ENCODE data around the gene PLXDC2. TPM values are rescaled to one million over a fixed set of nuclear protein-coding genes. Genes with fewer than 3 reads are reported as not detected.
"Not testable (repeated sequence)": the region's sequence is repeated elsewhere in the genome, so short reads cannot be mapped to it uniquely, and the experiment has no call there.

The PLXDC2 gene
- total RNA-seq, 1 experiment from 2014 or later, result 0.20 TPM

DNA sequence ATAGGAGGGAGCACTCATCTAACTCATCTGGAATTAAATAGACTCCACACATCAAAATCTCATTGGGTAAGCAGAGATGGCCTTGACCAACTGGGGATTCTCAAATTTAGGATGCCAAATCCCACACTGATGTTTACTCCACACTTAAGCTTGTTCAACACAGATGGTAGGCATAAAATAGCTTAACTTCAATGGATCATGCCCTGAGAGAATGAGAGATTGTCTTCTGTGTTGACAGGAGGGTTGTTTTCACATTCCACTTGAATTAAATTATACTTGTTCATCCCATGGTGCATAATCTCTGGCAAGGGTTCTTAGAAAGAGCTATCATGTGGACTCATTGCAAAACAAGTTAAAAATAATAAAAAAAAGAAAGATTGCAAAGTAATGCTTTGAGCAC is 391.4 kb downstream of the PLXDC2 start:
- BruUV-seq (replicated peaks), result no TSS peak
- RAD21 ChIA-PET (ENCODE audit: low non-redundant PET in 1 of 2, low total read pairs in 2 of 2, uncharacterized antibody in 2 of 2, unreplicated experiment in 2 of 2), result no interaction called here
- no peaks in the 10 kb centered on the region for H3K36me3 ChIP-seq (ENCODE audit: control insufficient read depth in 1 of 2, insufficient read depth in 2 of 2, low read length in 2 of 2)
- no peaks in the 10 kb centered on the region for H4K20me1 ChIP-seq (ENCODE audit: insufficient read depth)
- H3K79me2 ChIP-seq (ENCODE audit: insufficient read depth, low read length), result no peaks in the 10 kb centered on the region
- TF ChIP-seq TCF7L2 (IDR thresholded peaks at IDR 0.05; ENCODE audit: borderline replicate concordance, extremely low read depth, insufficient read depth, insufficient read length) (no peak), RAD21 (IDR thresholded peaks at IDR 0.05; ENCODE audit: low read depth) (no peak), JUND (IDR thresholded peaks at IDR 0.05) (no peak), POLR2A (IDR thresholded peaks at IDR 0.05; ENCODE audit: borderline replicate concordance, extremely low read depth, insufficient read depth, insufficient read length) (no peak), SIN3A (IDR thresholded peaks at IDR 0.05; ENCODE audit: low read depth) (no peak), CEBPB (IDR thresholded peaks at IDR 0.05; ENCODE audit: low read depth) (no peak), YY1 (IDR thresholded peaks at IDR 0.05; ENCODE audit: extremely low read depth, insufficient replicate concordance, low read depth, low read length) (no peak), POLR2AphosphoS5 (IDR thresholded peaks at IDR 0.05; ENCODE audit: low read depth, low read length) (no peak), EZH2 (IDR thresholded peaks at IDR 0.05) (no peak)
- TF ChIP-seq, protein P1, sequence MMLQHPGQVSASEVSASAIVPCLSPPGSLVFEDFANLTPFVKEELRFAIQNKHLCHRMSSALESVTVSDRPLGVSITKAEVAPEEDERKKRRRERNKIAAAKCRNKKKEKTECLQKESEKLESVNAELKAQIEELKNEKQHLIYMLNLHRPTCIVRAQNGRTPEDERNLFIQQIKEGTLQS (IDR thresholded peaks at IDR 0.05), result no peak
- TF ChIP-seq, protein P2, sequence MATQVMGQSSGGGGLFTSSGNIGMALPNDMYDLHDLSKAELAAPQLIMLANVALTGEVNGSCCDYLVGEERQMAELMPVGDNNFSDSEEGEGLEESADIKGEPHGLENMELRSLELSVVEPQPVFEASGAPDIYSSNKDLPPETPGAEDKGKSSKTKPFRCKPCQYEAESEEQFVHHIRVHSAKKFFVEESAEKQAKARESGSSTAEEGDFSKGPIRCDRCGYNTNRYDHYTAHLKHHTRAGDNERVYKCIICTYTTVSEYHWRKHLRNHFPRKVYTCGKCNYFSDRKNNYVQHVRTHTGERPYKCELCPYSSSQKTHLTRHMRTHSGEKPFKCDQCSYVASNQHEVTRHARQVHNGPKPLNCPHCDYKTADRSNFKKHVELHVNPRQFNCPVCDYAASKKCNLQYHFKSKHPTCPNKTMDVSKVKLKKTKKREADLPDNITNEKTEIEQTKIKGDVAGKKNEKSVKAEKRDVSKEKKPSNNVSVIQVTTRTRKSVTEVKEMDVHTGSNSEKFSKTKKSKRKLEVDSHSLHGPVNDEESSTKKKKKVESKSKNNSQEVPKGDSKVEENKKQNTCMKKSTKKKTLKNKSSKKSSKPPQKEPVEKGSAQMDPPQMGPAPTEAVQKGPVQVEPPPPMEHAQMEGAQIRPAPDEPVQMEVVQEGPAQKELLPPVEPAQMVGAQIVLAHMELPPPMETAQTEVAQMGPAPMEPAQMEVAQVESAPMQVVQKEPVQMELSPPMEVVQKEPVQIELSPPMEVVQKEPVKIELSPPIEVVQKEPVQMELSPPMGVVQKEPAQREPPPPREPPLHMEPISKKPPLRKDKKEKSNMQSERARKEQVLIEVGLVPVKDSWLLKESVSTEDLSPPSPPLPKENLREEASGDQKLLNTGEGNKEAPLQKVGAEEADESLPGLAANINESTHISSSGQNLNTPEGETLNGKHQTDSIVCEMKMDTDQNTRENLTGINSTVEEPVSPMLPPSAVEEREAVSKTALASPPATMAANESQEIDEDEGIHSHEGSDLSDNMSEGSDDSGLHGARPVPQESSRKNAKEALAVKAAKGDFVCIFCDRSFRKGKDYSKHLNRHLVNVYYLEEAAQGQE (IDR thresholded peaks at IDR 0.05; ENCODE audit: low read depth), result no peak
- peaks cover 11 to 13% of the 10 kb centered on the region in 2 experiments; a peak in 3 of 4 replicates for H3K9me3 ChIP-seq (ENCODE audit: control insufficient read depth in 1 of 2, insufficient read depth in 1 of 2, low read depth in 1 of 2, low read length in 2 of 2)
- H3K27me3 ChIP-seq (ENCODE audit: insufficient read depth, low read length), result no peaks in the 10 kb centered on the region
- POLR2A ChIA-PET, result no interaction called here
- no peak overlapping the region for H3K9ac ChIP-seq (ENCODE audit: low read length)
- CTCF ChIA-PET, result no interaction called here
- no peak for DNase-seq (ENCODE audit: low read depth, low spot score)
- H3K4me3 ChIP-seq (replicated peaks in 1 of 2; ENCODE audit: low read depth in 1 of 2, low read length in 2 of 2), result no peak overlapping the region
- no peak overlapping the region for H2AFZ ChIP-seq (ENCODE audit: low read depth, low read length, poor library complexity, severe bottlenecking)
- intact Hi-C loops (cut with micrococcal nuclease), result no loop called here
- no peak for ATAC-seq
- no peak overlapping the region for H3K27ac ChIP-seq (ENCODE audit: low read depth, low read length)
- no peaks in the 10 kb centered on the region for H3K4me1 ChIP-seq (ENCODE audit: control insufficient read depth in 1 of 2, insufficient read depth in 2 of 2, low read length in 2 of 2)
- no peak overlapping the region for H3K4me2 ChIP-seq (ENCODE audit: low read length)
- no peaks in the 10 kb centered on the region for H3K9me2 ChIP-seq (ENCODE audit: insufficient read depth)

DNA sequence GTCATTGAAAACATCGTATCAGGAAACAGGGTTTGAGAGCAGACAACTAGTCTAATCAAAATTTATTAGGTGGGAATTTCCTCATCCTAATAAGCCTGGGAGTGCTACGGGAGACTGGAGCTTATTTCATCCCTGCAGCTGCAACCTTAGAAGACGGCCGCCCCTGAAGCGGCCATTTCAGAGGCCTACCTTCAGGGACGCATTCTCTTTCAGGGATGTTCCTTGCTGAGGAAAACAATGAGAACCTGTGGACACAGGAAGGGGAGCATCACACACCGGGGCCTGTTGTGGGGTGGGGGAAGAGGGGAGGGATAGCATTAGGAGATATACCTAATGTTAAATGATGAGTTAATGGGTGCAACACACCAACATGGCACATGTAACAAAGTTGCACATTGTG is 392.9 kb downstream of the PLXDC2 start:
- peaks cover 12 to 13% of the 10 kb centered on the region in 2 experiments; a peak in 3 of 4 replicates for H3K9me3 ChIP-seq (ENCODE audit: control insufficient read depth in 1 of 2, insufficient read depth in 1 of 2, low read depth in 1 of 2, low read length in 2 of 2)
- intact Hi-C loops (cut with micrococcal nuclease); RAD21 ChIA-PET (ENCODE audit: low non-redundant PET in 1 of 2, low total read pairs in 2 of 2, uncharacterized antibody in 2 of 2, unreplicated experiment in 2 of 2); H3K36me3 ChIP-seq (ENCODE audit: control insufficient read depth in 1 of 2, insufficient read depth in 2 of 2, low read length in 2 of 2); H3K4me2 ChIP-seq (ENCODE audit: low read length); H3K27ac ChIP-seq (ENCODE audit: low read depth, low read length); H3K4me1 ChIP-seq (ENCODE audit: control insufficient read depth in 1 of 2, insufficient read depth in 2 of 2, low read length in 2 of 2); ATAC-seq; CTCF ChIA-PET; H3K9ac ChIP-seq (ENCODE audit: low read length); DNase-seq (ENCODE audit: low read depth, low spot score); H2AFZ ChIP-seq (ENCODE audit: low read depth, low read length, poor library complexity, severe bottlenecking); POLR2A ChIA-PET; BruUV-seq (replicated peaks); H3K79me2 ChIP-seq (ENCODE audit: insufficient read depth, low read length); H3K27me3 ChIP-seq (ENCODE audit: insufficient read depth, low read length); H3K4me3 ChIP-seq (replicated peaks in 1 of 2; ENCODE audit: low read depth in 1 of 2, low read length in 2 of 2); H4K20me1 ChIP-seq (ENCODE audit: insufficient read depth); H3K9me2 ChIP-seq (ENCODE audit: insufficient read depth): not testable (repeated sequence)

Measured in HCT116 (cell line).